Stimulated activated effector memory CD8-positive, alpha-beta T cell treated with anti-CD3 and anti-CD28 coated beads, Interleukin-12 subunit alpha, Interleukin-12 subunit beta, amount 100 ng/mL, for 72 hours (primary cell): ENCODE measurements around the gene PTH1R.

Experiments
- ATAC-seq: fragments of 150-1000 bp; cut with Tn5 transposase; 2 replicates; pipeline ENCODE4 v1.10.0; 2021
- DNase-seq, 2 donors: peaks; one replicate each; pipeline ENCODE4 v3.0.0; 2021 to 2022; ENCODE audit warnings: low spot score in 2 of 2
- H3K27ac Mint-ChIP-seq: one replicate; pipeline ENCODE4 v1.8.0; 2022; ENCODE audit warnings: mild to moderate bottlenecking, mixed read lengths
- H3K36me3 Mint-ChIP-seq: one replicate; pipeline ENCODE4 v1.8.0; 2022; ENCODE audit warnings: mild to moderate bottlenecking, mixed read lengths
- H3K4me1 Mint-ChIP-seq: one replicate; pipeline ENCODE4 v1.8.0; 2022; ENCODE audit warnings: mixed read lengths
- H3K4me3 Mint-ChIP-seq: one replicate; pipeline ENCODE4 v1.8.0; 2022; ENCODE audit warnings: mild to moderate bottlenecking, mixed read lengths
- H3K9me3 Mint-ChIP-seq: one replicate; pipeline ENCODE4 v1.8.0; 2022; ENCODE audit warnings: mixed read lengths

Gene PTH1R

GRCh38 chr3:46856576-46857471, 20.7 kb upstream of the PTH1R start:
- peak overlapping the region; percentile 43 for H3K27ac Mint-ChIP-seq
- no peak overlapping the region for H3K4me3 Mint-ChIP-seq
- no peaks in the 10 kb centered on the region for H3K9me3 Mint-ChIP-seq
- ATAC-seq (no peak), DNase-seq (no peak)
- no peaks in the 10 kb centered on the region for H3K36me3 Mint-ChIP-seq
- no peaks in the 10 kb centered on the region for H3K4me1 Mint-ChIP-seq

- Mint-ChIP-seq H3K4me1 (no peaks in the 10 kb centered on the region), H3K9me3 (no peaks in the 10 kb centered on the region), H3K4me3 (no peak overlapping the region), H3K27ac (peak overlapping the region; percentile 16), H3K36me3 (no peaks in the 10 kb centered on the region)
- no peak for ATAC-seq
- DNase-seq = no peak
Measured at GRCh38 chr3:46857485-46858341, 19.8 kb upstream of the PTH1R start.

- H3K27ac Mint-ChIP-seq = no peak overlapping the region
- no peak for DNase-seq
- H3K36me3 Mint-ChIP-seq = no peaks in the 10 kb centered on the region
- no peaks in the 10 kb centered on the region for H3K4me1 Mint-ChIP-seq
- no peak for ATAC-seq
- no peak overlapping the region for H3K4me3 Mint-ChIP-seq
- H3K9me3 Mint-ChIP-seq = no peaks in the 10 kb centered on the region
Measured at GRCh38 chr3:46858456-46858855, 19.1 kb upstream of the PTH1R start.

DNA sequence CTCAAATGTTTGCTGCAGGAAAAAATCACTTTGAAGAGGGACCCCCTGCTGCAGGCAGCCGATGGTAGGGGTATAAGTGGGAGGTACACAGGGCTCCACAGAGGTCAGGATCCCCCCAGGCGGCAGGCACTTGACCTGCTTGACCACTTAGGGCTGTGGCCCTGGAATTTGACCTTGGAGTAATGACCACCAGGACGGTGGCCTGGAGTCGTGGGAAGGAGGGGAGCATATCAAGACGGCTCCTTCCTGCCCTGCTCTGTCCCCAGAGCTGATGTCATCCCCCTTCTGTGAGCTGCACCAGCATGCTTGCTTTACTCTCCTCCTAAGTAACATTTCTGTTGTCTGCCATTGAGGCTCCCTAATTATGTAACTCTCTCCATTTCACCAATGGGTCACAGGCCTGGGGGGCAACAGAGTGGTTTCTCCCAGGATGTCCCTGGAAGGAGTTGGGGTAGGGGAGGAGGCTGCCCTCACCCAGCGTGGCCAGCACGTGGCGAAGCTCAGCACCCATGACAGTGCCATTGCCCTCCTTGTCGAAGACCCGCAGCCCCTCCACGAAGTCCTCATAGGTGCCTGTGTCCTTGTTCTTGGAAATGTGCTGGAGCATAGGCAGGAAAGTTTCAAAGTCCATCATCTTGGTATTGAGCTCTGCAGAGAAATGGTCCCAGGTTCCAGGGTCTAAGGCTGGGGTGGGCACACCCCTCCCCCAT, 18.4 kb upstream of the PTH1R start:
- ATAC-seq (no peak), DNase-seq (no peak)
- no peaks in the 10 kb centered on the region for H3K4me1 Mint-ChIP-seq
- no peaks in the 10 kb centered on the region for H3K9me3 Mint-ChIP-seq
- H3K36me3 Mint-ChIP-seq = no peaks in the 10 kb centered on the region
- H3K27ac Mint-ChIP-seq = no peak overlapping the region
- no peak overlapping the region for H3K4me3 Mint-ChIP-seq

GRCh38 chr3:46860017-46860809, 17.3 kb upstream of the PTH1R start:
- H3K4me3 Mint-ChIP-seq = no peak overlapping the region
- no peak overlapping the region for H3K27ac Mint-ChIP-seq
- DNase-seq = no peak
- H3K4me1 Mint-ChIP-seq = no peaks in the 10 kb centered on the region
- no peak for ATAC-seq
- no peaks in the 10 kb centered on the region for H3K36me3 Mint-ChIP-seq
- no peaks in the 10 kb centered on the region for H3K9me3 Mint-ChIP-seq

GRCh38 chr3:46860810-46861604, 16.5 kb upstream of the PTH1R start:
- Mint-ChIP-seq H3K4me3 (no peak overlapping the region), H3K27ac (no peak overlapping the region), H3K4me1 (no peaks in the 10 kb centered on the region), H3K36me3 (no peaks in the 10 kb centered on the region), H3K9me3 (no peaks in the 10 kb centered on the region)
- ATAC-seq (no peak), DNase-seq (no peak)

GRCh38 chr3:46861605-46862368, 15.7 kb upstream of the PTH1R start:
- Mint-ChIP-seq H3K9me3 (no peaks in the 10 kb centered on the region), H3K27ac (no peak overlapping the region), H3K36me3 (no peaks in the 10 kb centered on the region), H3K4me3 (no peak overlapping the region), H3K4me1 (no peaks in the 10 kb centered on the region)
- no peak for DNase-seq
- ATAC-seq = no peak

- Mint-ChIP-seq H3K27ac (no peak overlapping the region), H3K4me1 (no peaks in the 10 kb centered on the region), H3K9me3 (no peaks in the 10 kb centered on the region), H3K36me3 (no peaks in the 10 kb centered on the region), H3K4me3 (no peak overlapping the region)
- DNase-seq = no peak
- no peak for ATAC-seq
Measured at GRCh38 chr3:46862369-46863025, 15.0 kb upstream of the PTH1R start.

DNA sequence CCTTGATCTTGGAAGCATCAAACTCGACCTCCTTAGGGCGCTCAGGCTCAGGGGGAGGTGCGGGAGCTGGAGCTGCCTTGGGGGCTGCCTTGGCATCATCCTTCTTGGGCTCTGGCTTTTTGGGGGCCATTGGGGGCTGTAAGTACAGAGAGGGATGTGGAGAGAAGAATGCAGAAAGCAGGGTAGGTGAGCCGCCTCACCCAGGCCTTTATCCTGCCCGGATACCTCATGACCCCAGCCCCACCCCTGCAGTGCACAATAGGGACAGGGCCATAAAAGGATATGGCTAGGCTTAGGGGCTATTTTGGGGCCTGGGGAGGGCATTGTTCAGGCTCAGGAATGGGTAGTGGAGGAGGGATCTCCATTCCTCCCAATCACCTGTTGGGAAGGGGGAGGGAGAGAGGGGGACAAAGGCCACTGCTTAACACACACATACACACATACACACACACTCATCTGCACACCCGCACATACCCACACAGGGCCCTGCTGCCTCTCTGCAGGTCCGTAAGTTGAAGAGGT, 14.2 kb upstream of the PTH1R start, which contains the start of gene MYL3:
Gene MYL3 (minus strand): TSS at position 184 of the 522 bp plus-strand sequence. CDS start 54 bp downstream, at position 130.
- DNase-seq (no peak), ATAC-seq (no peak)
- H3K4me1 Mint-ChIP-seq = no peaks in the 10 kb centered on the region
- H3K36me3 Mint-ChIP-seq = no peaks in the 10 kb centered on the region
- H3K27ac Mint-ChIP-seq = no peak within 1 kb of the TSS
- H3K9me3 Mint-ChIP-seq = no peaks in the 10 kb centered on the region
- no peak within 1 kb of the TSS for H3K4me3 Mint-ChIP-seq

DNA sequence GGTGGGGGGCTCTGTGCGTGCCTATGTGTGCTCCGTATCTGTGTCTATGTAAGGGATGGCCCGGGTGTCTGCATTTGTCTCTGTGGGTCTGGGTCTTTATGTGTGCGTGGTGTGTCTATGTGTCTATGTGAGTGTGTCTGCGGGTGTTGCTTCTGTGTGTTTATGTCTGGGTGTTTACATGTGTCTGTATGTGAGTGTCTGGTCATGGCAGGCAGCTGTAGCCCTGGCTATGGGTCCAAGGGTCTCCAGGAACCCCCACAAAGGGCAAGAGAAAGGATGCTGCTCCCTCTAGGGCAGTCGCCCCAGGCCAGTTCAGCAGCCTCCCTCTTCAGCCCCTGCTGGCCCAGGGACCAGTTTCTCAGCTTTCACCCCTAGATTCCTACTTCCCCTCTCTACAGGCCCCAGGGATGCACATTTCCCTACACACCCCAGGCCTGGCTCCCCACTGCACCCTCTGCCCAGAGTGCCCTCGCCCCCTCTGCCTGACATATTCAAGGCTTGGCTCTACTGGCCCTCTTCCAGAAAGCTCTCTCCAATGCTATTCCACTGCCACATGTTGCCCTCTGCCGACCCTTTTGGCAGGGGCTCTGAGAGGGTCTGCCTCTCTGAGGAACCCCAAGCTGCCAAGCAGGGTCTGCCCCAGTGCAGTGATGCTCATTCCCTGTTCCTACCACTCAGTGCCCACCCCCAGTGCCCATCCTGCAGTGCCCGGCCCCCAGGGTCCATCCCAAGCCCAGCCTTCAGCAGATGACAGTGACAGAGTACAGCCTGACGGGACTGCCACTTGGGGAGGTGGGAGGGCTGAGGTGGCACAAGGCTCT, 13.2 kb upstream of the PTH1R start:
- peaks cover 8% of the 10 kb centered on the region for H3K4me1 Mint-ChIP-seq
- H3K27ac Mint-ChIP-seq = no peak overlapping the region
- no peaks in the 10 kb centered on the region for H3K9me3 Mint-ChIP-seq
- H3K4me3 Mint-ChIP-seq = no peak overlapping the region
- DNase-seq = no peak
- H3K36me3 Mint-ChIP-seq = no peaks in the 10 kb centered on the region
- no peak for ATAC-seq

- no peak for ATAC-seq
Measured at GRCh38 chr3:46865031-46865507, 12.5 kb upstream of the PTH1R start.

GRCh38 chr3:46865546-46865945, 12.0 kb upstream of the PTH1R start:
- Mint-ChIP-seq H3K36me3 (no peaks in the 10 kb centered on the region), H3K4me3 (no peak overlapping the region), H3K4me1 (peaks cover 12% of the 10 kb centered on the region), H3K27ac (no peak overlapping the region), H3K9me3 (no peaks in the 10 kb centered on the region)
- ATAC-seq (no peak), DNase-seq (no peak)

More at GRCh38 chr3:46865031-46865507, 12.5 kb upstream of the PTH1R start:
- Mint-ChIP-seq H3K27ac (no peak overlapping the region), H3K4me1 (peaks cover 12% of the 10 kb centered on the region), H3K36me3 (no peaks in the 10 kb centered on the region), H3K4me3 (no peak overlapping the region), H3K9me3 (no peaks in the 10 kb centered on the region)
- no peak for DNase-seq
